Activated T-cell treated with anti-CD3 and anti-CD28 coated beads for 24 hours (primary cell): ENCODE measurements around the gene ALDH1A1.

Experiments used
- DNase-seq: peaks from one replicate; pipeline ENCODE4 v3.0.0-alpha.2; 2020; ENCODE audit warnings: low read depth

The ALDH1A1 gene

DNA sequence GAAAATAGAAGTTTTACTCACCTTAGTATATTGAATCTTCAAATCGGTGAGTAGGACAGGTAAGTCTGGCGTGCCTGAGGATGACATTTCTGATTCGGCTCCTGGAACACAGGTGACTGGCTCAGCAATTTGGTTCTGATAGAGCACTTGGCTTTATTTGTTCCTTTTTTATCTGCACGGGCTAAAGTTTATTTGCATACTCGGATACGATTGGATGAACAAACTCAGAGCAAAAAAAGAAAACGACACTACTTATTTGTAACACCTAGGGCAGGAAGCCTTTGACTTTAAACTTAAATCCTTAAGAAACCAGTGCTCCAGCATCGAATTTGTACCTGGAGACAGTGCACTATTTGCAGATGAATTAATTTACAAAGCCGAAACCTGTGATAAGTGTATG is at the start of gene ALDH1A1:
Gene ALDH1A1, minus strand, starts transcription at position 140 of the 400 bp plus-strand sequence. Its CDS starts 53 bp downstream, at position 87.
- no peak for DNase-seq

DNA sequence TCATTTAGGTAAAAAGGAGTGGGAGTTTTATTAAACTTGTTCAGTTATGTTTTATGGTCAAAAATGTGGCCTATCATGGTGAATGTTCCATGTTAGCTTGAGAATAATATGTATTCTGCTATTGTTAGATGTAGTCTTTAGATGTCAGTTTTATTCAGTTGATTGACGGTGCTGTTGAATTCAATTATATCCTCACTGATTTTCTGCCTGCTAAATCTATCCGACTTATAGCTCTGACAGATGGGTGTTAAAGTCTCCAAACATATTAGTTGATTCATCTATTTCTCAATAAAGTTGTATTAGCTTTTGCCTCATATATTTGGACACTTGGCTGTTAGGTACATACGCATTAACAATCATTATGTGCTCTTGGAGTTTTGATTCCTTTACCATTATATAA is 49.0 kb upstream of the ALDH1A1 start:
- DNase-seq: no peak

- DNase-seq: no peak
Observed at GRCh38 chr9:72998363-72998762, 45.5 kb upstream of the ALDH1A1 start.

GRCh38 chr9:72997387-72997995 is 44.6 kb upstream of the ALDH1A1 start:
- DNase-seq: no peak

GRCh38 chr9:72996684-72997314 is 43.9 kb upstream of the ALDH1A1 start:
- no peak for DNase-seq

- no peak for DNase-seq
Observed at GRCh38 chr9:72996114-72996513, 43.3 kb upstream of the ALDH1A1 start.

DNA sequence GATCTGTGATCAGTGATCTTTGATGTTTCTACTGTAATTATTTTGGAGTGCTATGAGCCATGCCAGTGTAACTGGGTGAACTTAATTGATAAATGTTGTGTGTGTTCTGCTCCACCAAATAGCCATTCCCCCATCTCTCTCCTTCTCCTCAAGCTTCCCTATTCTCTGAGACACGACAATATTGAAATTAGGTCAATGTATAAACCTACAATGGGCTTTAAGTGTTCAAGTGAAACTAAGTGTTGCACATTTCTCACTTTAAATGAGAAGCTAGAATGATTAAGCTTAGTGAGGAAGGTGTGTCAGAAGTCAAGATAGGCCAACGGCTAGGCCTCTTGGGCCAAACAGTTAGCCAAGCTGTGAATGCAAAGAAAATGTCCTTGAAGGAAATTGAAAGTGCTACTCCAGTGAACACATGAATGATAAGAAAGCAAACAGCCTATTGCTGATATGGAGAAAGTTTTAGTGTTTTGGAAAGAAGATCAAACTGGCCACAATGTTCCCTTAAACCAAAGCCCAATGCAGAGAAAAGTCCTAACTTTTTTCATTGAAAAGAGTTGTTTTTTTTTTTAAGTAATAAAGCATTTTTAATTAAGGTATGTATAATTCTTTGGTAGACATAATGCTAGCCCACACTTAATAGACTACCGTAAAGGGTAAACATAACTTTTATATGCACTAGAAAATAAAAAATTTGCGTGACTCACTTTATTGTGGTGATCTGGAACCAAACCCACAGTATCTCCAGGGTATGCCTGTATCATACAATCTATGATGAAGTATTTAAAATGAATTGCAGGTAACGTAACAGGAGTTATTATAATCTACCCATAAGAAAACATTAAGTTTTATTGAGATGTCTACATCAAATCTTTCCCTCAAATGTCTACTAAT is 42.5 kb upstream of the ALDH1A1 start:
- DNase-seq: no peak

DNA sequence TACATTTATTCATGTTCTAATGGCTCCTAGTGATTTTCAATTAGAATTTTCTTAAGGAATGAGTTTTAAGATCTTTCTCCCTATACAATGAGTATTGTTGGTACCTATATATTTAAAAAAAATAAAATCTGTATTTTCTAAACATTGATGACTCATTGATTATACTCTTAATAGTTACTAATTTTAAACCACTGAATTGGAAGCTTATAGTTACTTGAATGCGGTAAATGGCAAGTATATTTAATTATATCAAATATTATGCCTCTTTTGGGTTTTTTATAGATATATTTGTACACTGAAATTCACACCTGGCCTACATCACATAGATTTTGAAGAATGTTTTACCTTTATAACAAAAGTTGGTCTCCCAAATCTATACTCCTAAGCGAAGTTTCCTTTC is 38.9 kb upstream of the ALDH1A1 start:
- DNase-seq: no peak

- DNase-seq: no peak
Observed at GRCh38 chr9:72990397-72991182, 37.7 kb upstream of the ALDH1A1 start.

GRCh38 chr9:72986522-72987116 is 33.8 kb upstream of the ALDH1A1 start:
- DNase-seq: no peak

DNA sequence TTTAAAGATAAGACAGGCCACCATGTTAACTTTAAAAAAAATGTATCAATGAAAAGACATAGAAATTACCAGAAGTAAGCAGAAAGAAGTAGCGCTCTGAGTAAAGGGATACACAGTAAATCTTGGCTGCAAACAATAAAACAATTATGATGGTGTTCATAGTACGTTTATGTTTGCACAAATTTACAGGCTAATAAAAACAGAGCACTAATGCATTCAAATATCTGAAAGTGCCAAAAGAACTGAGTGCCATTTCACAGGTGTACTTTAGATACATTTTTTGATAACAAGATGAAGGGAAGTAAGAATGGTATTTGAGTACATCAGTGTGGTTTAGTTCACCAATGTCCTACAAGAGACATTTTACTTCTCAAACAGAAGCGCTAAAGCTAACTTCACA is 32.9 kb upstream of the ALDH1A1 start:
- DNase-seq: no peak

DNA sequence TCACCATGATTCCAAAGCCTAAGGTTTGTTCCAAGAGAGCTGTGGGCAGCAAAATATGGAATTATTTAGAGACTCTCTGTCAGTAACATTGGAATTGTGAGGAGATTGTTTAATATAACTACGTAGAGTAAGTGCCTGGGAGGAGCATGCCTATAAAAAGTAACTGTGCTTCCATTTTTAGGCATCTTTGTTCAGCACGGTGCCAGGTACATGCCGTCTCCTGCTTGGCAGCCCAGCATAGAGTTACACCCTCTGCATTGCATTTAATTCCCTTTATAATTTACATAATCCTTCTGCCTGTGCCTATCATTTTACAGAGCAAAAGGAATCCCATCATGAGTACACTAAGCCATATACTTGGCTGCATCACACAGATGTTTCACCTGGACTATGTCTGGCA is 32.1 kb upstream of the ALDH1A1 start:
- no peak for DNase-seq

DNA sequence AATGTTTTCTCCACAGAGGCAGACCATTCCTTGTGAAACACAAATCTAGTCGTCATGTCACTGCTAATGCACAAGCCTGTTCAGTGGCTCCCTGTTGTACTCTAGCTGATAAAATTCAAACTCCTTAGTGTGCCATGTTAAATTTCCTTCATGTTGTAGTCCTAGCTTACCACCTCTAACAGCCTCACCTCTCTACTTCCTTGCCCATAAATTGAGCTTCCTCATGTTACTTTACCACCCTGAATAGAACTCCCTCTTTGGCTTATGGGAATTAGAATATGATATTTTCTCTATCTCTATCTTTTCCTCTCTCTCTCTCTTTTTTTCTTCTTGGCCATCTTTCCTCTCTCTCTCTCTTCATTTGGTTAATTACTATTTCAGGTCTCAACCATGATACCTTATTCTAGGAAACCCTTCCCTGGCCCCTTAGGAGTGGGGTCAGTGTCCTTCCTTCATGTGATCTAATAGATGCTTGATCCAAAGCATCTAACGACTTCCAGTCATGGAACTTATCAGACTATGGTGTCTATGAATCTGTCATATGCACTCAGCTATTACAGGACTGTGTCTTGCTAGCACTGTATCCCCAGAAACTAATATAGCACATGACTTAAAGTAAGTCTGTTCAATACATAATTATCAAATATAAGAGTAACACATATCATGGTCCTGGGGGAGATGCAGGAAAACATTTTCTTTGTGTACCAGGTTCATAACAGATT is 31.5 kb upstream of the ALDH1A1 start:
- no peak for DNase-seq

DNA sequence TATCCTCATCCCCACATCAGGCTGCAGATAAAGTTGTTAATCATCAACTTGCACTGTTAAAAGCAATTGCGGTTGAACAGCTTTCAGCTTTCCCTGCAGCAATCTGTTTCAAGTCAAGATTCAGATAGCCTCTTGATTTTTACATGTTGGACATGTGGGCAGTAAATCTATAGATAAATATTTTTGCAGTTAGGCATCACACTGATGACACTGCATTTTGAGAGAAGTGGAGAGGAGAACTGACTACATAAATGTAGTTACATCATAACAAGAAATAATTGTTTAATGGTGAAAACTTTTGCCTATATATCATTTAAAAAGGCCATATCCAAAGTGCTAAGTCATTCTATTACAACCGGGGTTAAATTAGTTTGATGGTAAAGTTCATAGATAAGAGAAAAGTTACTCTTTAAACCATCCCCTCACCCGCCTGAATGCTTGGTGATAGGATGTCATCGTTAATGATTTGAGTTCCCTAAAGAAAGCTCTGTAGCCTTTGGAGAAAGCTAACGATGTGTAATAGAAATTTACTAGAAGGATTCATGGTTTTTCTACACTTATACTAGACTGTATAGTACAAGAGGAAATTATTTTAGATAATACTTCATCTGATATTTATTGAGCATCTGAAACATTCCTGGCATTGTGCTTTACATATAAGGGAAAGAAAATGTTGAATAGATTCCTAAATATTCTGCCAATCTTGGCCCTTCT is 30.8 kb upstream of the ALDH1A1 start:
- no peak for DNase-seq

DNA sequence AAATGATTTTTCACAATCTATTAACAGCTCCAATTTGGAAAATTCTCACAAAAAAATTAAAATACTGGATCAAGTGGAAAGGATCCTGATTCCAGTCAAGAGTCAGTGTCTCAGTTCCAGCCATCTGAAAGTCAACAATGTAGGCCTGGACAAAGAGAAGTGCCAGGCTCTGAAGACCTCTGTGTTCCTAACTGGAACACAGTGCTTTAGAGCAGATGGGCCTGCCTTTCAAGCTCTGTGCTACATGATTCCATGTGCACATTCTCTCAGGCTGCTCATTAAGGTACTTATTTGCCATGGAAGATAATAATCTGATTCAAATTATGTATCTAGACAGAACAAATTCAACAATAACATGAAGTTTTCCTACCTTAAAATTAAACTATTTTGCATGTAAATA is 30.2 kb upstream of the ALDH1A1 start:
- no peak for DNase-seq

DNA sequence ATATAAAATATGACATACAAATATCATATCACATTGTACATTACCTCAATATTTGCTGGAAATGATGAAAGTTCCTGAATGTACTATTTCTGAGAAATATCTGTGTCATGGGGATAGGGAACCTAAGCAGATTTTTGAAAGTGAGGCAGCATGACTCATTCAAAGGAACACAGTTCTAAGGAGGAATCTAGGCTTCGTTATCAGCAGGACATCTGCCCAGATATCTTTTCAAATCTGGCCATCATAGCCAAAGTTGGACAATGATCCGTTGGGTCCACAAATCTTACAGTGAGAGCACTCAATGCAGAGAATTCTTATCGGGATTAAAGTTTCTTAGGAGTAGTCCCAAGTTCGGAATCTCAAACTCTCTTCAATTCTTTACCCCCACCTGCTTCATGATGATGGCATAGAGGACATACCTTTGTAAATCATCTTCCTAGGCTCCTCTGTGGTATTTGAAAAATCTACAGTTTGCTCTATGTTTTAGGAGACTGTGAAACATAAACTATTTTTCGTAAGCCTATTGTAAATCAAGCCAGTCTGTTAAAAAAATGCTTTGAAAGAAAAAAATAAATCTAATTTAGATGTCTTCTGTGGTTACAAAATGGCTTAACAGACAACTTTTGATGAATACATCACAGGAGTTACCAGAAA is 29.4 kb upstream of the ALDH1A1 start:
- no peak for DNase-seq

GRCh38 chr9:72981433-72981832 is 28.6 kb upstream of the ALDH1A1 start:
- DNase-seq: no peak

- no peak for DNase-seq
Observed at GRCh38 chr9:72980600-72981265, 27.9 kb upstream of the ALDH1A1 start.

- DNase-seq: no peak
Observed at GRCh38 chr9:72980183-72980582, 27.3 kb upstream of the ALDH1A1 start.
